Neural cell (in vitro differentiated cells): Measurements from ENCODE around the gene SRGAP2B.
"Not testable (repeated sequence)": the region's sequence is repeated elsewhere in the genome, so short reads cannot be mapped to it uniquely, and the experiment has no call there.

Experiments used
- EP300 ChIP-seq: fragments of 450-650 bp; conservative IDR thresholded peaks from 2 replicates; pipeline ENCODE4 v1.6.1; 2014; ENCODE audit warnings: antibody characterized with exemption, mild to moderate bottlenecking, moderate library complexity; ENCODE audit not compliant: poor library complexity, severe bottlenecking
- MXI1 ChIP-seq: fragments of 450-650 bp; conservative IDR thresholded peaks from 2 replicates; pipeline ENCODE4 v1.6.1; 2014; ENCODE audit warnings: antibody characterized with exemption, mild to moderate bottlenecking; ENCODE audit not compliant: poor library complexity, severe bottlenecking
- SMC3 ChIP-seq: fragments of 450-650 bp; conservative IDR thresholded peaks from 2 replicates; pipeline ENCODE4 v1.6.1; 2014; ENCODE audit warnings: antibody characterized with exemption, mild to moderate bottlenecking, moderate library complexity; ENCODE audit not compliant: poor library complexity
- TAF1 ChIP-seq: IDR thresholded peaks from 2 replicates; pipeline ENCODE4 v1.6.1; 2012; ENCODE audit warnings: low read depth
- TF ChIP-seq, protein P1 (sequence below): fragments of 450-650 bp; IDR thresholded peaks from 2 replicates; pipeline ENCODE4 v1.5.1; 2014; ENCODE audit warnings: antibody characterized with exemption, mild to moderate bottlenecking, moderate library complexity; ENCODE audit not compliant: poor library complexity, severe bottlenecking

DNA sequence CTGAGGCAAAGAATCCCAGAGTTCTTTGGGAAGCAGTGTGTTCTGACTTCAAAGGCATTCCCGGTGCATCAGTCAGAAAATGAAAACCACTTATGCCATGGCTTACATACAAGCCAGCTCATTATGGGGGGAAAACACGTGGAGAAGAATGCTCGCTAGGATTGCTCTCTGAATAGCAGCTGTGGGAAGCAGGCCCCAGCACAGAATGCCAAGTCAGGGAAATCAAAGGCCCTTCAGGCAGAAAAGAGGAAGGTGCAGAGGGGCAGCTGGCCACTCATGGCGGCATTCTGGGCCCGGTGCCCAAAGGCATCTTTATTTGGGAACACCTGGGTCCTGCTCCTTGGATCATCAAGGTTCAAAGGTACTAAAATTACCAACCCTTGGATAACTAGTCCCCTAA is 184.4 kb downstream of the SRGAP2B start:
- not testable (repeated sequence) for TF ChIP-seq TAF1, EP300, MXI1, SMC3
- TF ChIP-seq, protein P1, sequence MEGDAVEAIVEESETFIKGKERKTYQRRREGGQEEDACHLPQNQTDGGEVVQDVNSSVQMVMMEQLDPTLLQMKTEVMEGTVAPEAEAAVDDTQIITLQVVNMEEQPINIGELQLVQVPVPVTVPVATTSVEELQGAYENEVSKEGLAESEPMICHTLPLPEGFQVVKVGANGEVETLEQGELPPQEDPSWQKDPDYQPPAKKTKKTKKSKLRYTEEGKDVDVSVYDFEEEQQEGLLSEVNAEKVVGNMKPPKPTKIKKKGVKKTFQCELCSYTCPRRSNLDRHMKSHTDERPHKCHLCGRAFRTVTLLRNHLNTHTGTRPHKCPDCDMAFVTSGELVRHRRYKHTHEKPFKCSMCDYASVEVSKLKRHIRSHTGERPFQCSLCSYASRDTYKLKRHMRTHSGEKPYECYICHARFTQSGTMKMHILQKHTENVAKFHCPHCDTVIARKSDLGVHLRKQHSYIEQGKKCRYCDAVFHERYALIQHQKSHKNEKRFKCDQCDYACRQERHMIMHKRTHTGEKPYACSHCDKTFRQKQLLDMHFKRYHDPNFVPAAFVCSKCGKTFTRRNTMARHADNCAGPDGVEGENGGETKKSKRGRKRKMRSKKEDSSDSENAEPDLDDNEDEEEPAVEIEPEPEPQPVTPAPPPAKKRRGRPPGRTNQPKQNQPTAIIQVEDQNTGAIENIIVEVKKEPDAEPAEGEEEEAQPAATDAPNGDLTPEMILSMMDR = not testable (repeated sequence)
